Measurements from ENCODE around the gene DUS1L. TPM values are rescaled to one million over a fixed set of nuclear protein-coding genes. Genes with fewer than 3 reads are reported as not detected.

Gene DUS1L
- total and polyA plus RNA-seq, 7 donors: 72.6 to 170 (median 117) TPM

DNA sequence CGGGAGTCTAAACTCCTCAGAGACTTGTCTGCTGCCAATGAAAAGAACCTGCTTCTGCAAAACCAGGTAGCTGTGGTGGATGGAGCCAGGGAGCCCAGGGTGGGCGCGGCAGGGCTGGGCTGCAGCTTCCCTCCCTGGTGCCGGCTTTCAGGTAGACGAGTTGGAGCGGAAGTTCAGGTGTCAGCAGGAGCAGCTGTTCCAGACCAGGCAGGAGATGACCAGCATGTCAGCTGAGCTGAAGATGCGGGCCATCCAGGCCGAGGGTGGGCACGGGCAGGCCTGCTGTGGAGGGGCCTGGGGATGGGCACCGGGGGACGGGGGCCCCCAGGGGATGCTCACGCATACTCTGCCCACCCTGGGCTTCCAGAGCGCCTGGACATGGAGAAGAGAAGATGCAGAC is 37.4 kb downstream of the DUS1L start:
- 96 to 97% (median 96%) methylated on average over 12 to 13 of the region's 13 CpGs for WGBS, 3 donors
- peaks cover 24% of the 10 kb centered on the region for H3K4me1 ChIP-seq

DNA sequence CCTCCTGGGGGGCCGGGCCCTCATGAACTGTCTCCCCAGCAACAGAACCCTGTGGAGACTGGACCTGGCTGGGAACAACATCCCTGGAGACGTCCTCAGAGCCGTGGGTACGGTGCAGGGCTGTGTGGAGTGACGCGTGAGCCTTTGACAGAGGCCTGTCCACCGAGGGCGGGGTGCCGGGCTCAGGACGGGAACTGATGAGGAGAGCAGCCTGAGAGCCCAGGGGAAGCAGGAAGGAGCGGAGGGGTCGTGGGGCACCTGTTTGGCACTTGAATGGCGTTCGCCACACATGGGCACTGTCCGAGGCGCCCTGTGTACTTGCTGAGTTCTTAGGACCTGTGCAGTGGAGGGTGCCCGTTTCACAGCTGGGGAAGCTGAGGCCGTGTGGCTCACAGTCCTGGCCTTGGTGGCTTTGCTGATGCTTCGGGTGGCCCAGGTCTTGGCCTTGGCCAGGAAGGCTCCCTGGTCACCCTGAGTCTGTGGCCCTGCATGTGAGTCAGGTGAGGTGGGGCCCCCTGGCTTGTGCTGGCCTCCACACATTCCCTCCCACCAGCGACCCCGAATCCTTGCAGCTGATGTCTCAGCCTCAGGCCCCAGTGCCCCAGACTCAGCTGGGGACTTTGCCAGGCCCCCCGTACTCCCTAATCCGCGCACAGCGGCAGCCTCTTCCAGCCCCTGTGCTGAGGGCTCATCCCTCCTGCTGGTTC is 40.0 kb downstream of the DUS1L start:
- no peaks in the 10 kb centered on the region for H3K36me3 ChIP-seq (ENCODE audit: insufficient read depth in 1 of 2, low read depth in 1 of 2)
- TF ChIP-seq, protein P1, sequence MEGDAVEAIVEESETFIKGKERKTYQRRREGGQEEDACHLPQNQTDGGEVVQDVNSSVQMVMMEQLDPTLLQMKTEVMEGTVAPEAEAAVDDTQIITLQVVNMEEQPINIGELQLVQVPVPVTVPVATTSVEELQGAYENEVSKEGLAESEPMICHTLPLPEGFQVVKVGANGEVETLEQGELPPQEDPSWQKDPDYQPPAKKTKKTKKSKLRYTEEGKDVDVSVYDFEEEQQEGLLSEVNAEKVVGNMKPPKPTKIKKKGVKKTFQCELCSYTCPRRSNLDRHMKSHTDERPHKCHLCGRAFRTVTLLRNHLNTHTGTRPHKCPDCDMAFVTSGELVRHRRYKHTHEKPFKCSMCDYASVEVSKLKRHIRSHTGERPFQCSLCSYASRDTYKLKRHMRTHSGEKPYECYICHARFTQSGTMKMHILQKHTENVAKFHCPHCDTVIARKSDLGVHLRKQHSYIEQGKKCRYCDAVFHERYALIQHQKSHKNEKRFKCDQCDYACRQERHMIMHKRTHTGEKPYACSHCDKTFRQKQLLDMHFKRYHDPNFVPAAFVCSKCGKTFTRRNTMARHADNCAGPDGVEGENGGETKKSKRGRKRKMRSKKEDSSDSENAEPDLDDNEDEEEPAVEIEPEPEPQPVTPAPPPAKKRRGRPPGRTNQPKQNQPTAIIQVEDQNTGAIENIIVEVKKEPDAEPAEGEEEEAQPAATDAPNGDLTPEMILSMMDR (IDR thresholded peaks at IDR 0.05): no peak
- H3K9me3 ChIP-seq: no peaks in the 10 kb centered on the region
- intact Hi-C loops (cut with DNase I): loop anchor here in 1 of 2 donors (5.0 kb wide), 1 partner anchor 307 kb away; the partner anchor contains the start of gene SECTM1
- ATAC-seq: no peak
- H3K4me3 ChIP-seq: no peak overlapping the region
- DNase-seq: no peak
- H3K27me3 ChIP-seq (ENCODE audit: insufficient read depth in 3 of 3, low read length in 2 of 3): no peaks in the 10 kb centered on the region
- WGBS, 3 donors: 93 to 96% (median 94%) methylated on average over 25 of the region's 25 CpGs
- peaks cover 29% of the 10 kb centered on the region for H3K4me1 ChIP-seq
- no peak overlapping the region for H3K27ac ChIP-seq

More for the DNA sequence above, 37.4 kb downstream of the DUS1L start:
- Histone ChIP-seq H3K4me3 (no peak overlapping the region), H3K36me3 (ENCODE audit: insufficient read depth in 1 of 2, low read depth in 1 of 2) (no peaks in the 10 kb centered on the region), H3K9me3 (no peaks in the 10 kb centered on the region), H3K27me3 (ENCODE audit: insufficient read depth in 3 of 3, low read length in 2 of 3) (peaks cover 0 to 17% (median 0%) of the 10 kb centered on the region in 3 donors), H3K27ac (no peak overlapping the region)
- DNase-seq (no peak), ATAC-seq (no peak)
- intact Hi-C loops (cut with DNase I): loop anchor here in 1 of 2 donors (5.0 kb wide), 1 partner anchor 304 kb away; the partner anchor contains the start of gene SECTM1
- TF ChIP-seq, protein P1 (IDR thresholded peaks at IDR 0.05): no peak

DNA sequence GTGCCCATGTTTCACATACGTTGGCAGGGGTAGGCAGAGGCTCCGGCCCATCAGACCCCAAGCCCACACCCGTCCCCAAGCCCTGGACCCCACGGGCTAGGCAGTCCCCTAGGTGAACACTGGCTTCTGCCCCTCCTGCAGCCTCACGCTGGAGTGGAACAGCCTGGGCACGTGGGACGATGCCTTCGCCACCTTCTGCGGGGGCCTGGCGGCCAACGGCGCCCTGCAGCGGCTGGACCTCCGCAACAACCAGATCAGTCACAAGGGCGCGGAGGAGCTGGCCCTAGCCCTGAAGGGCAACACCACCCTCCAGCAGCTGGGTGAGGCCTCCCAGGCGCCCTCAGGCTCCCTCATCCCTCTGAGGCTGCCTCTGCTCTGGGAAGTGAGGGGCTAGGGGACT is 40.7 kb downstream of the DUS1L start:
- Histone ChIP-seq H3K9me3 (no peaks in the 10 kb centered on the region), H3K27ac (no peak overlapping the region), H3K27me3 (ENCODE audit: insufficient read depth in 3 of 3, low read length in 2 of 3) (no peaks in the 10 kb centered on the region), H3K36me3 (ENCODE audit: insufficient read depth in 1 of 2, low read depth in 1 of 2) (no peaks in the 10 kb centered on the region), H3K4me3 (no peak overlapping the region), H3K4me1 (peaks cover 26% of the 10 kb centered on the region)
- WGBS, 3 donors: 95 to 97% (median 95%) methylated on average over 17 of the region's 17 CpGs
- ATAC-seq (no peak), DNase-seq (no peak)
- intact Hi-C loops (cut with DNase I): loop anchor here in 1 of 2 donors (5.0 kb wide), 1 partner anchor 307 kb away; the partner anchor contains the start of gene SECTM1
- TF ChIP-seq, protein P1 (IDR thresholded peaks at IDR 0.05): no peak

DNA sequence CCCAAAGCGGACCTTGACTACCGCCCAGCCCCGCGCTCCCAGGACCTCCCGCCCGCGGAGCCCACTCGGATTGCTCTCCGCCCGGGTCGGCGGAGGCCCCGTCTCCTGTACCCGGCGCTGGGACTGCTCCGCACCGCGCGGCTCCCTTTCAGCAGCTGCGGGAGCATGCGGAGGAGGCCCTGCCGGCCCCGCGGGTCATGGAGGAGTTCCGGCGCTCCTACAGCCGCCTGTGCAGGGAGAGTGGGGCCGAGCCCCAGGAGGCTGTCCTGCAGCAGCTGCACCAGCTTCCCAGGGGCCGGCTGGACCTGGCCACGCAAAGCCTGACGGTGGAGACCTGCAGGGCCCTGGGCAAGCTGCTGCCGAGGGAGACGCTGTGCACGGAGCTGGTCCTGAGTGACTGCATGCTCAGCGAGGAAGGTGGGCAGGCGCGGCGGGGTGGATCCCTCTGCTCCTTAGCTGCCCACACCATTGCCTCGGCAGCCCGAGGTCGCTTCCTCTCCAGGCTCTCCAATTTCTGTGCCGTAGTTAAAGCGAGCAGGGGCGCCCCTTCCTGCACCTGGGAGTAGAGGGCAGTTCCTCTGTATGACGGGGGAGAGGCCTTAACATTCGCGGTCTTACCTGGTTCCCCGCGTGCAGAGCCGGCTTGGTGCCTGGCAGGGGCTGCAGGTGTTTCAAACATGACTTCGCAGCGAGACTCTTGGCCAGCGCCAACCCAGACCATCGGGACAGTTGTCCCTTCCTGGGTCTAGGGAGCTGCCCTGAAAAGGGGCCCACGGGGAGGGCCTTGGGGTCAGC is 42.0 kb downstream of the DUS1L start:
- no peaks in the 10 kb centered on the region for H3K9me3 ChIP-seq
- WGBS, 3 donors: 6 to 7% (median 7%) methylated on average over 50 to 55 of the region's 55 CpGs
- no peaks in the 10 kb centered on the region for H3K36me3 ChIP-seq (ENCODE audit: insufficient read depth in 1 of 2, low read depth in 1 of 2)
- H3K27me3 ChIP-seq (ENCODE audit: insufficient read depth in 3 of 3, low read length in 2 of 3): no peaks in the 10 kb centered on the region
- intact Hi-C loops (cut with DNase I): no loop called here
- H3K4me1 ChIP-seq: peaks cover 34% of the 10 kb centered on the region
- TF ChIP-seq, protein P1 (IDR thresholded peaks at IDR 0.05): no peak
- peak in 2 of 4 donors; percentile 0 to 1 for ATAC-seq
- H3K4me3 ChIP-seq: peak overlapping the region; percentile 83
- no peak for DNase-seq
- H3K27ac ChIP-seq: peak overlapping the region; percentile 32

All from psoas muscle (tissue), 8 donors.